Measurements from ENCODE around the gene OR1E1. TPM values are rescaled to one million over a fixed set of nuclear protein-coding genes. Genes with fewer than 3 reads are reported as not detected.

Gene OR1E1
- total RNA-seq, 1 experiment from 2014 or later, result not detected

GRCh38 chr17:3401786-3402185 lies 3.6 kb upstream of the OR1E1 start:
- no peak overlapping the region for H3T11ph ChIP-seq (ENCODE audit: low read length)
- H3K79me2 ChIP-seq (ENCODE audit: insufficient read depth, low read length), result no peaks in the 10 kb centered on the region
- no peak overlapping the region for H3K9ac ChIP-seq (ENCODE audit: extremely low read depth, insufficient read length, low read length)
- 100% methylated on average over 1 of the region's 2 CpGs for WGBS (ENCODE audit: extremely low coverage, insufficient read length, low lambda C conversion rate)
- no peak overlapping the region for H4K5ac ChIP-seq (ENCODE audit: insufficient read length, low read depth, low read length)
- H4K8ac ChIP-seq (replicated peaks; ENCODE audit: insufficient read length, low read depth, low read length), result no peak overlapping the region
- no peaks in the 10 kb centered on the region for H3K27me3 ChIP-seq (ENCODE audit: insufficient read depth, low read length)
- Mint-ChIP-seq H3K4me3 (no peak overlapping the region), H3K9me3 (peaks cover 62 to 85% of the 10 kb centered on the region in 2 experiments), H3K27ac (no peak overlapping the region), H3K36me3 (ENCODE audit: insufficient read depth in 1 of 3, low read depth in 3 of 3) (peaks cover 0 to 19% (median 0%) of the 10 kb centered on the region in 3 experiments; a peak in 2 of 7 replicates), H3K4me1 (no peaks in the 10 kb centered on the region), H3K27me3 (ENCODE audit: low read depth) (peaks cover 4% of the 10 kb centered on the region; the same call in 1 of the 2 replicates)
- H2BK15ac ChIP-seq (ENCODE audit: low read depth, low read length), result no peak overlapping the region
- peaks cover 29% of the 10 kb centered on the region for H3K9me3 ChIP-seq (ENCODE audit: control insufficient read depth, low read depth, low read length)
- H2BK5ac ChIP-seq (ENCODE audit: insufficient read length, low read length), result no peak overlapping the region
- no peak for TF ChIP-seq CTCF (conservative IDR thresholded peaks at IDR 0.05)
- no peak overlapping the region for H3K56ac ChIP-seq (ENCODE audit: insufficient read length, low read depth, low read length)
- H4K91ac ChIP-seq (ENCODE audit: insufficient read length, low read depth, low read length), result no peak overlapping the region
- no peaks in the 10 kb centered on the region for H4K20me1 ChIP-seq (ENCODE audit: control insufficient read depth, insufficient read depth, insufficient read length)
- no peak overlapping the region for H3K27ac ChIP-seq (ENCODE audit: insufficient read length, low read depth, low read length)
- H2AFZ ChIP-seq (ENCODE audit: low read length), result no peak overlapping the region
- H2BK20ac ChIP-seq (ENCODE audit: low read depth, low read length, poor library complexity, severe bottlenecking), result no peak overlapping the region
- H2AK5ac ChIP-seq (ENCODE audit: insufficient read length, low read length), result no peak overlapping the region
- no peak overlapping the region for H3K18ac ChIP-seq (ENCODE audit: insufficient read length, low read depth, low read length)
- no peak overlapping the region for H3K23ac ChIP-seq (ENCODE audit: insufficient read length, low read depth, low read length)
- H3K23me2 ChIP-seq (ENCODE audit: insufficient read length, low read depth, low read length, poor library complexity, severe bottlenecking), result no peaks in the 10 kb centered on the region
- no peaks in the 10 kb centered on the region for H3K4me1 ChIP-seq (ENCODE audit: insufficient read depth, low read length)
- no peak overlapping the region for H2BK120ac ChIP-seq (ENCODE audit: low read depth, low read length, poor library complexity, severe bottlenecking)
- no peak overlapping the region for H3K4ac ChIP-seq (ENCODE audit: low read depth, low read length)
- DNase-seq, result no peak
- H3K79me1 ChIP-seq (ENCODE audit: insufficient read depth, low read depth, low read length, poor library complexity, severe bottlenecking), result no peaks in the 10 kb centered on the region
- H3K4me2 ChIP-seq (ENCODE audit: insufficient read depth, insufficient read length, low read length), result no peak overlapping the region
- no peak overlapping the region for H3K14ac ChIP-seq (ENCODE audit: insufficient read depth, low read length)
- H2BK12ac ChIP-seq (ENCODE audit: insufficient read length, low read depth, low read length), result no peak overlapping the region
